Lower leg skin (tissue), 3 donors: Measurements from ENCODE around the gene DAND5.

Experiments used
- POLR2A ChIP-seq, 2 donors: fragments of 450-650 bp; IDR thresholded peaks; one replicate each; pipeline ENCODE4 v1.6.1; 2016 to 2017; ENCODE audit warnings: antibody characterized with exemption in 2 of 2, mild to moderate bottlenecking in 1 of 2, moderate library complexity in 1 of 2
- TF ChIP-seq, protein P1 (sequence below), 3 donors: fragments of 450-650 bp; IDR thresholded peaks; one replicate each; pipeline ENCODE4 v1.5.1; 2016; ENCODE audit warnings: antibody characterized with exemption in 3 of 3, mild to moderate bottlenecking in 3 of 3, moderate library complexity in 2 of 3

DNA sequence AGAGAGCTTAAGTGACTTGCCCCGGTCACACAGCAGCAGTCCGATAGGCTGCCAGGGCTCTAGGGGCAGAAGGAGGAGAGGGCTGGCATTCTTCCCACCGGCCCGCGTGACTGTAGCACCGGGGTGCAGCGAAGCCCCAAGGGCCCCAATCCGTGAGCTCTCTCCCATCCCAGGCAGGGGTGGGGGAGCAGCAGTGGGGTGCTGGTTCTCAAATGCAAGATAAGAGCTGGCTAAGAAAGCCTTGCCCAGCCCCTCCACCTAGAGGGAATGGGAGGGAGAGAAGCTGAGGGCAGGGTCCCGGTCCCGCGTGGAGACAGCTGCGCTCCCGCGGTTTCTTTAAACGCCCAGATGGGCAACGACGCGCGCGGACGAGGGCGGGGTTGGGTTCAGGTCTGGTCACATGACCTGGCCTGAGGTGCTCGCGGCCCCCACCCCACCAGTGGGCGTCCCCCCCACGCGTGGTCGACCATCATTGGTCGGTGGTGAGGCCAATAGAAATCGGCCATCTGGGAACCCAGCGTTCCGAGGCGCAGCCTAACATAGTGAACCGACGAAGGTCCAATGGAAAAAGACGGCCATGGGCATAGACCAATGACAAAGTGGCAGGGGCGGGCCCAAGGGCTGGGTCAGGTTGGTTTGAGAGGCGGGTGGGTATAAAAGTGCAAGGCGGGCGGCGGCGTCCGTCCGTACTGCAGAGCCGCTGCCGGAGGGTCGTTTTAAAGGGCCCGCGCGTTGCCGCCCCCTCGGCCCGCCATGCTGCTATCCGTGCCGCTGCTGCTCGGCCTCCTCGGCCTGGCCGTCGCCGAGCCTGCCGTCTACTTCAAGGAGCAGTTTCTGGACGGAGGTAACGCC, 31.2 kb upstream of the DAND5 start, which contains the start of gene CALR:
- peak in 1 of 2 donors; percentile 96 for TF ChIP-seq POLR2A (IDR thresholded peaks at IDR 0.05)
- TF ChIP-seq, protein P1, sequence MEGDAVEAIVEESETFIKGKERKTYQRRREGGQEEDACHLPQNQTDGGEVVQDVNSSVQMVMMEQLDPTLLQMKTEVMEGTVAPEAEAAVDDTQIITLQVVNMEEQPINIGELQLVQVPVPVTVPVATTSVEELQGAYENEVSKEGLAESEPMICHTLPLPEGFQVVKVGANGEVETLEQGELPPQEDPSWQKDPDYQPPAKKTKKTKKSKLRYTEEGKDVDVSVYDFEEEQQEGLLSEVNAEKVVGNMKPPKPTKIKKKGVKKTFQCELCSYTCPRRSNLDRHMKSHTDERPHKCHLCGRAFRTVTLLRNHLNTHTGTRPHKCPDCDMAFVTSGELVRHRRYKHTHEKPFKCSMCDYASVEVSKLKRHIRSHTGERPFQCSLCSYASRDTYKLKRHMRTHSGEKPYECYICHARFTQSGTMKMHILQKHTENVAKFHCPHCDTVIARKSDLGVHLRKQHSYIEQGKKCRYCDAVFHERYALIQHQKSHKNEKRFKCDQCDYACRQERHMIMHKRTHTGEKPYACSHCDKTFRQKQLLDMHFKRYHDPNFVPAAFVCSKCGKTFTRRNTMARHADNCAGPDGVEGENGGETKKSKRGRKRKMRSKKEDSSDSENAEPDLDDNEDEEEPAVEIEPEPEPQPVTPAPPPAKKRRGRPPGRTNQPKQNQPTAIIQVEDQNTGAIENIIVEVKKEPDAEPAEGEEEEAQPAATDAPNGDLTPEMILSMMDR (IDR thresholded peaks at IDR 0.05): no peak
